Loucy (cell line): ENCODE measurements around the gene KCNK18.

Experiments used
- H2AFZ ChIP-seq: fragments of 200-600 bp; sonication (generic); 2 replicates; pipeline ENCODE4 v1.6.0; 2016; ENCODE audit warnings: antibody characterized with exemption, mild to moderate bottlenecking, low read length, moderate library complexity
- H3F3A ChIP-seq: fragments of 200-600 bp; 2 replicates; pipeline ENCODE4 v1.6.0; 2016; ENCODE audit warnings: antibody characterized with exemption, low read depth, mild to moderate bottlenecking
- H3K27me3 ChIP-seq: fragments of 200-600 bp; sonication (generic); 2 replicates; pipeline ENCODE4 v1.6.1; 2014; ENCODE audit warnings: low read length, mild to moderate bottlenecking; ENCODE audit not compliant: insufficient read depth, poor library complexity, severe bottlenecking
- H3K36me3 ChIP-seq: fragments of 200-600 bp; sonication (generic); 2 replicates; pipeline ENCODE4 v1.6.1; 2016; ENCODE audit warnings: low read length; ENCODE audit not compliant: insufficient read depth
- H3K4me1 ChIP-seq: fragments of 200-600 bp; sonication (generic); 2 replicates; pipeline ENCODE4 v1.5.1; 2014; ENCODE audit warnings: low read length, mild to moderate bottlenecking; ENCODE audit not compliant: insufficient read depth, poor library complexity, severe bottlenecking
- H3K4me2 ChIP-seq: fragments of 200-600 bp; sonication (generic); 2 replicates; pipeline ENCODE4 v1.6.0; 2014; ENCODE audit warnings: antibody characterized with exemption, low read length, low read depth, mild to moderate bottlenecking; ENCODE audit not compliant: poor library complexity, severe bottlenecking
- H3K4me3 ChIP-seq: fragments of 200-600 bp; sonication (generic); 2 replicates; pipeline ENCODE4 v1.5.1; 2014; ENCODE audit warnings: low read length, mild to moderate bottlenecking, mixed read lengths; ENCODE audit not compliant: poor library complexity, severe bottlenecking
- H3K79me2 ChIP-seq: fragments of 200-600 bp; sonication (generic); 2 replicates; pipeline ENCODE4 v1.6.1; 2014; ENCODE audit warnings: low read length; ENCODE audit not compliant: insufficient read depth
- H3K9ac ChIP-seq: fragments of 200-600 bp; sonication (generic); 2 replicates; pipeline ENCODE4 v1.6.0; 2014; ENCODE audit warnings: mild to moderate bottlenecking, low read depth, low read length, moderate library complexity; ENCODE audit not compliant: poor library complexity, severe bottlenecking
- H3K9me2 ChIP-seq: fragments of 200-600 bp; sonication (generic); replicated peaks from 2 replicates; pipeline ENCODE4 v1.6.1; 2016; ENCODE audit warnings: low read depth, low read length, mixed read lengths
- H3K9me3 ChIP-seq: fragments of 200-600 bp; sonication (generic); 2 replicates; pipeline ENCODE4 v1.6.1; 2014; ENCODE audit warnings: mild to moderate bottlenecking, antibody characterized with exemption, low read length, low read depth; ENCODE audit not compliant: insufficient read depth
- H4K20me1 ChIP-seq: fragments of 200-600 bp; sonication (generic); 2 replicates; pipeline ENCODE4 v1.6.0; 2014; ENCODE audit warnings: antibody characterized with exemption, low read length, mild to moderate bottlenecking; ENCODE audit not compliant: insufficient read depth, poor library complexity, severe bottlenecking
- CTCF ChIP-seq: fragments of 200-600 bp; sonication (generic); conservative IDR thresholded peaks from 2 replicates; pipeline ENCODE4 v1.5.1; 2014; ENCODE audit warnings: mild to moderate bottlenecking, antibody characterized with exemption, low read length
- EZH2phosphoT487 ChIP-seq: fragments of 200-600 bp; IDR thresholded peaks from 2 replicates; pipeline ENCODE4 v1.6.1; 2018; ENCODE audit warnings: antibody characterized with exemption, mild to moderate bottlenecking, moderate library complexity, borderline replicate concordance

Gene KCNK18

GRCh38 chr10:117167789-117168674 lies 29.3 kb upstream of the KCNK18 start:
- no peaks in the 10 kb centered on the region for H3K36me3 ChIP-seq
- no peaks in the 10 kb centered on the region for H3K79me2 ChIP-seq
- H3K27me3 ChIP-seq = no peaks in the 10 kb centered on the region
- no peak overlapping the region for H3K4me2 ChIP-seq
- no peaks in the 10 kb centered on the region for H3K4me1 ChIP-seq
- no peaks in the 10 kb centered on the region for H4K20me1 ChIP-seq
- H3F3A ChIP-seq = no peaks in the 10 kb centered on the region
- H3K4me3 ChIP-seq = no peak overlapping the region
- TF ChIP-seq CTCF (peak; percentile 67), EZH2phosphoT487 (no peak)
- H3K9ac ChIP-seq = no peak overlapping the region
- H3K9me3 ChIP-seq = no peaks in the 10 kb centered on the region
- no peak overlapping the region for H2AFZ ChIP-seq
- no peaks in the 10 kb centered on the region for H3K9me2 ChIP-seq

GRCh38 chr10:117168729-117169128 lies 28.6 kb upstream of the KCNK18 start:
- Histone ChIP-seq H3F3A (no peaks in the 10 kb centered on the region), H4K20me1 (no peaks in the 10 kb centered on the region), H3K36me3 (no peaks in the 10 kb centered on the region), H3K9me2 (no peaks in the 10 kb centered on the region), H2AFZ (no peak overlapping the region), H3K4me1 (no peaks in the 10 kb centered on the region), H3K27me3 (no peaks in the 10 kb centered on the region), H3K79me2 (no peaks in the 10 kb centered on the region), H3K4me3 (no peak overlapping the region), H3K9ac (no peak overlapping the region), H3K4me2 (no peak overlapping the region), H3K9me3 (no peaks in the 10 kb centered on the region)
- no peak for TF ChIP-seq CTCF
- no peak for TF ChIP-seq EZH2phosphoT487

- Histone ChIP-seq H3K9me2 (no peaks in the 10 kb centered on the region), H3K79me2 (no peaks in the 10 kb centered on the region), H3K36me3 (no peaks in the 10 kb centered on the region)
These were observed 27.8 kb upstream of the KCNK18 start for GRCh38 chr10:117169480-117169879.

More at GRCh38 chr10:117169480-117169879, 27.8 kb upstream of the KCNK18 start:
- Histone ChIP-seq H3F3A (no peaks in the 10 kb centered on the region), H3K27me3 (no peaks in the 10 kb centered on the region), H3K4me1 (peaks cover 5% of the 10 kb centered on the region), H3K4me3 (no peak overlapping the region), H4K20me1 (no peaks in the 10 kb centered on the region), H2AFZ (0 out of 2 replicates have a peak overlapping the region, but pooled peaks have one; percentile 56), H3K4me2 (no peak overlapping the region), H3K9ac (no peak overlapping the region), H3K9me3 (no peaks in the 10 kb centered on the region)
- TF ChIP-seq EZH2phosphoT487 (no peak), CTCF (no peak)
